GM23338 (cell line): ENCODE data around the gene SYNDIG1. TPM values are rescaled to one million over a fixed set of nuclear protein-coding genes. Genes with fewer than 3 reads are reported as not detected.

Source experiments
- ATAC-seq: fragments of 200-7000 bp; cut with Tn5 transposase; 3 replicates; pipeline ENCODE4 v1.9.1; 2020
- DNase-seq: peaks from one replicate; pipeline ENCODE4 v3.0.0-alpha.2; 2015; ENCODE audit warnings: low spot score
- H2AFZ ChIP-seq: fragments of 200-600 bp; sonication (generic); 2 replicates; pipeline ENCODE4 v1.8.0; 2016; ENCODE audit warnings: antibody characterized with exemption, mild to moderate bottlenecking, moderate library complexity
- H3F3A ChIP-seq: fragments of 200-600 bp; sonication (generic); replicated peaks from 2 replicates; pipeline ENCODE4 v1.8.0; 2017; ENCODE audit warnings: antibody characterized with exemption, mixed run types, low read depth
- H3K27ac ChIP-seq: fragments of 200-600 bp; sonication (generic); 2 replicates; pipeline ENCODE4 v1.6.1; 2016; ENCODE audit warnings: low read depth
- H3K27me3 ChIP-seq: fragments of 200-600 bp; sonication (generic); 2 replicates; pipeline ENCODE4 v1.8.0; 2016; ENCODE audit warnings: mild to moderate bottlenecking, mixed run types, moderate library complexity; ENCODE audit not compliant: insufficient read depth
- H3K36me3 ChIP-seq: fragments of 200-600 bp; sonication (generic); 2 replicates; pipeline ENCODE4 v1.8.0; 2016; ENCODE audit warnings: mild to moderate bottlenecking; ENCODE audit not compliant: insufficient read depth
- H3K4me1 ChIP-seq: fragments of 200-600 bp; sonication (generic); 2 replicates; pipeline ENCODE4 v1.8.0; 2016; ENCODE audit warnings: mild to moderate bottlenecking, moderate library complexity; ENCODE audit not compliant: insufficient read depth
- H3K4me2 ChIP-seq: fragments of 200-600 bp; sonication (generic); 2 replicates; pipeline ENCODE4 v1.7.1; 2017; ENCODE audit warnings: mixed run types
- H3K4me3 ChIP-seq: fragments of 200-600 bp; sonication (generic); 2 replicates; pipeline ENCODE4 v1.6.1; 2016; ENCODE audit warnings: mixed run types
- H3K79me2 ChIP-seq: fragments of 200-600 bp; sonication (generic); replicated peaks from 2 replicates; pipeline ENCODE4 v1.8.0; 2017; ENCODE audit warnings: mild to moderate bottlenecking; ENCODE audit not compliant: insufficient read depth
- H3K9me2 ChIP-seq: fragments of 200-600 bp; sonication (generic); 2 replicates; pipeline ENCODE4 v1.8.0; 2017; ENCODE audit not compliant: insufficient read depth
- H4K20me1 ChIP-seq: fragments of 200-600 bp; sonication (generic); replicated peaks from 2 replicates; pipeline ENCODE4 v1.8.0; 2017; ENCODE audit warnings: mild to moderate bottlenecking; ENCODE audit not compliant: insufficient read depth
- H3K27ac Mint-ChIP-seq: 2 replicates; pipeline ENCODE4 v1.8.0; 2020; ENCODE audit warnings: inconsistent platforms, mild to moderate bottlenecking, moderate library complexity, mixed read lengths
- H3K27me3 Mint-ChIP-seq: 3 replicates; pipeline ENCODE4 v1.8.0; 2022; ENCODE audit warnings: low read depth, mild to moderate bottlenecking, moderate library complexity, mixed read lengths, inconsistent platforms; ENCODE audit not compliant: insufficient read depth, poor library complexity
- H3K36me3 Mint-ChIP-seq: 3 replicates; pipeline ENCODE4 v1.8.0; 2021; ENCODE audit warnings: low read depth, mild to moderate bottlenecking, inconsistent platforms, moderate library complexity, mixed read lengths
- H3K4me1 Mint-ChIP-seq: 3 replicates; pipeline ENCODE4 v1.8.0; 2020; ENCODE audit warnings: mild to moderate bottlenecking, inconsistent platforms, mixed read lengths
- H3K4me3 Mint-ChIP-seq: 3 replicates; pipeline ENCODE4 v1.8.0; 2021; ENCODE audit warnings: moderate library complexity, mild to moderate bottlenecking, inconsistent platforms, mixed read lengths
- H3K9me3 Mint-ChIP-seq: 3 replicates; pipeline ENCODE4 v1.8.0; 2020; ENCODE audit warnings: moderate library complexity, mild to moderate bottlenecking, inconsistent platforms, mixed read lengths
- CTCF ChIP-seq, 2 experiments: fragments of 200-600 bp in 1 of 2; sonication (generic) in 1 of 2; conservative IDR thresholded peaks; 2 replicates each; pipeline versions ENCODE4 v1.5.1 to v1.6.1; 2016 to 2017; ENCODE audit warnings: antibody characterized with exemption in 2 of 2, low read depth in 2 of 2, mild to moderate bottlenecking in 2 of 2, moderate library complexity in 1 of 2
- EZH2phosphoT487 ChIP-seq: fragments of 200-600 bp; sonication (generic); IDR thresholded peaks from one replicate; pipeline ENCODE4 v1.8.1; 2018; ENCODE audit warnings: antibody characterized with exemption; ENCODE audit not compliant: unreplicated experiment
- REST ChIP-seq: IDR thresholded peaks from one replicate; pipeline ENCODE4 v1.6.1; 2018; ENCODE audit warnings: antibody characterized with exemption; ENCODE audit not compliant: unreplicated experiment
- polyA plus RNA-seq: library from polyadenylated mRNA; unstranded; fragments of >200 nt; fragmentation: Nextera tagmentation; extraction: Ambion mirVana; gene quantifications from 2 replicates; pipeline ENCODE4 v1.2.1, GENCODE V29; 2016
- total RNA-seq: library from RNA; depleted of rRNA; stranded (reverse); fragments of >200 nt; shearing (Covaris generic); gene quantifications from 2 replicates; pipeline ENCODE4 v1.2.3, GENCODE V29; 2014
- TF ChIP-seq, protein P1 (sequence below): fragments of 250-450 bp; sonication (Bioruptor Pico); IDR thresholded peaks from 2 replicates; pipeline ENCODE4 v1.5.0; 2020; ENCODE audit warnings: mild to moderate bottlenecking, moderate library complexity

SYNDIG1 gene
- total and polyA plus RNA-seq, 2 experiments from 2014 or later: 2.8 to 4.8 TPM

GRCh38 chr20:24533449-24533848 is 64.0 kb downstream of the SYNDIG1 start (continued):
- TF ChIP-seq, protein P1, sequence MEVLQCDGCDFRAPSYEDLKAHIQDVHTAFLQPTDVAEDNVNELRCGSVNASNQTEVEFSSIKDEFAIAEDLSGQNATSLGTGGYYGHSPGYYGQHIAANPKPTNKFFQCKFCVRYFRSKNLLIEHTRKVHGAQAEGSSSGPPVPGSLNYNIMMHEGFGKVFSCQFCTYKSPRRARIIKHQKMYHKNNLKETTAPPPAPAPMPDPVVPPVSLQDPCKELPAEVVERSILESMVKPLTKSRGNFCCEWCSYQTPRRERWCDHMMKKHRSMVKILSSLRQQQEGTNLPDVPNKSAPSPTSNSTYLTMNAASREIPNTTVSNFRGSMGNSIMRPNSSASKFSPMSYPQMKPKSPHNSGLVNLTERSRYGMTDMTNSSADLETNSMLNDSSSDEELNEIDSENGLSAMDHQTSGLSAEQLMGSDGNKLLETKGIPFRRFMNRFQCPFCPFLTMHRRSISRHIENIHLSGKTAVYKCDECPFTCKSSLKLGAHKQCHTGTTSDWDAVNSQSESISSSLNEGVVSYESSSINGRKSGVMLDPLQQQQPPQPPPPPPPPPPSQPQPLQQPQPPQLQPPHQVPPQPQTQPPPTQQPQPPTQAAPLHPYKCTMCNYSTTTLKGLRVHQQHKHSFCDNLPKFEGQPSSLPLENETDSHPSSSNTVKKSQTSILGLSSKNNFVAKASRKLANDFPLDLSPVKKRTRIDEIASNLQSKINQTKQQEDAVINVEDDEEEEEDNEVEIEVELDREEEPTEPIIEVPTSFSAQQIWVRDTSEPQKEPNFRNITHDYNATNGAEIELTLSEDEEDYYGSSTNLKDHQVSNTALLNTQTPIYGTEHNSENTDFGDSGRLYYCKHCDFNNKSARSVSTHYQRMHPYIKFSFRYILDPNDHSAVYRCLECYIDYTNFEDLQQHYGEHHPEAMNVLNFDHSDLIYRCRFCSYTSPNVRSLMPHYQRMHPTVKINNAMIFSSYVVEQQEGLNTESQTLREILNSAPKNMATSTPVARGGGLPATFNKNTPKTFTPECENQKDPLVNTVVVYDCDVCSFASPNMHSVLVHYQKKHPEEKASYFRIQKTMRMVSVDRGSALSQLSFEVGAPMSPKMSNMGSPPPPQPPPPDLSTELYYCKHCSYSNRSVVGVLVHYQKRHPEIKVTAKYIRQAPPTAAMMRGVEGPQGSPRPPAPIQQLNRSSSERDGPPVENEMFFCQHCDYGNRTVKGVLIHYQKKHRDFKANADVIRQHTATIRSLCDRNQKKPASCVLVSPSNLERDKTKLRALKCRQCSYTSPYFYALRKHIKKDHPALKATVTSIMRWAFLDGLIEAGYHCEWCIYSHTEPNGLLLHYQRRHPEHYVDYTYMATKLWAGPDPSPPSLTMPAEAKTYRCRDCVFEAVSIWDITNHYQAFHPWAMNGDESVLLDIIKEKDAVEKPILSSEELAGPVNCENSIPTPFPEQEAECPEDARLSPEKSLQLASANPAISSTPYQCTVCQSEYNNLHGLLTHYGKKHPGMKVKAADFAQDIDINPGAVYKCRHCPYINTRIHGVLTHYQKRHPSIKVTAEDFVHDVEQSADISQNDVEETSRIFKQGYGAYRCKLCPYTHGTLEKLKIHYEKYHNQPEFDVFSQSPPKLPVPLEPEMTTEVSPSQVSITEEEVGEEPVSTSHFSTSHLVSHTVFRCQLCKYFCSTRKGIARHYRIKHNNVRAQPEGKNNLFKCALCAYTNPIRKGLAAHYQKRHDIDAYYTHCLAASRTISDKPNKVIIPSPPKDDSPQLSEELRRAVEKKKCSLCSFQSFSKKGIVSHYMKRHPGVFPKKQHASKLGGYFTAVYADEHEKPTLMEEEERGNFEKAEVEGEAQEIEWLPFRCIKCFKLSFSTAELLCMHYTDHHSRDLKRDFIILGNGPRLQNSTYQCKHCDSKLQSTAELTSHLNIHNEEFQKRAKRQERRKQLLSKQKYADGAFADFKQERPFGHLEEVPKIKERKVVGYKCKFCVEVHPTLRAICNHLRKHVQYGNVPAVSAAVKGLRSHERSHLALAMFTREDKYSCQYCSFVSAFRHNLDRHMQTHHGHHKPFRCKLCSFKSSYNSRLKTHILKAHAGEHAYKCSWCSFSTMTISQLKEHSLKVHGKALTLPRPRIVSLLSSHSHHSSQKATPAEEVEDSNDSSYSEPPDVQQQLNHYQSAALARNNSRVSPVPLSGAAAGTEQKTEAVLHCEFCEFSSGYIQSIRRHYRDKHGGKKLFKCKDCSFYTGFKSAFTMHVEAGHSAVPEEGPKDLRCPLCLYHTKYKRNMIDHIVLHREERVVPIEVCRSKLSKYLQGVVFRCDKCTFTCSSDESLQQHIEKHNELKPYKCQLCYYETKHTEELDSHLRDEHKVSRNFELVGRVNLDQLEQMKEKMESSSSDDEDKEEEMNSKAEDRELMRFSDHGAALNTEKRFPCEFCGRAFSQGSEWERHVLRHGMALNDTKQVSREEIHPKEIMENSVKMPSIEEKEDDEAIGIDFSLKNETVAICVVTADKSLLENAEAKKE (CRISPR knock-in tag): no peak
- no peak for TF ChIP-seq EZH2phosphoT487
- no peak for TF ChIP-seq REST

- Mint-ChIP-seq H3K27ac (no peak overlapping the region; the same call in 1 of the 2 replicates), H3K4me1 (peaks cover 3% of the 10 kb centered on the region; the same call in 1 of the 3 replicates)
- ATAC-seq: peak; percentile 42
- TF ChIP-seq REST: no peak
- TF ChIP-seq CTCF (conservative IDR thresholded peaks at IDR 0.05; ENCODE audit: low read depth in 2 of 2): no peak
- no peak for TF ChIP-seq EZH2phosphoT487
These were observed 64.9 kb downstream of the SYNDIG1 start for GRCh38 chr20:24534282-24534681.

More at GRCh38 chr20:24534282-24534681, 64.9 kb downstream of the SYNDIG1 start:
- Histone ChIP-seq H4K20me1 (no peaks in the 10 kb centered on the region), H3K79me2 (0 out of 2 replicates have a peak, but pooled peaks cover 4% of the 10 kb centered on the region), H2AFZ (no peak overlapping the region), H3K4me3 (no peak overlapping the region), H3K4me2 (no peak overlapping the region), H3K27ac (no peak overlapping the region), H3K36me3 (no peaks in the 10 kb centered on the region), H3K27me3 (no peaks in the 10 kb centered on the region), H3K9me2 (peaks cover 5% of the 10 kb centered on the region; the same call in 1 of the 2 replicates), H3K4me1 (no peaks in the 10 kb centered on the region), H3F3A (no peaks in the 10 kb centered on the region)
- peaks cover 10% of the 10 kb centered on the region; the same call in 2 of the 3 replicates for H3K36me3 Mint-ChIP-seq
- DNase-seq: no peak
- no peak overlapping the region for H3K4me3 Mint-ChIP-seq
- peaks cover 3% of the 10 kb centered on the region; the same call in 2 of the 3 replicates for H3K9me3 Mint-ChIP-seq
- H3K27me3 Mint-ChIP-seq: peaks cover 6% of the 10 kb centered on the region
